ENCODE data around the gene OR2T27. TPM values are rescaled to one million over a fixed set of nuclear protein-coding genes. Genes with fewer than 3 reads are reported as not detected.
"Not testable (repeated sequence)": the region's sequence is repeated elsewhere in the genome, so short reads cannot be mapped to it uniquely, and the experiment has no call there.

Gene OR2T27
- polyA plus RNA-seq, 1 experiment = not detected

DNA sequence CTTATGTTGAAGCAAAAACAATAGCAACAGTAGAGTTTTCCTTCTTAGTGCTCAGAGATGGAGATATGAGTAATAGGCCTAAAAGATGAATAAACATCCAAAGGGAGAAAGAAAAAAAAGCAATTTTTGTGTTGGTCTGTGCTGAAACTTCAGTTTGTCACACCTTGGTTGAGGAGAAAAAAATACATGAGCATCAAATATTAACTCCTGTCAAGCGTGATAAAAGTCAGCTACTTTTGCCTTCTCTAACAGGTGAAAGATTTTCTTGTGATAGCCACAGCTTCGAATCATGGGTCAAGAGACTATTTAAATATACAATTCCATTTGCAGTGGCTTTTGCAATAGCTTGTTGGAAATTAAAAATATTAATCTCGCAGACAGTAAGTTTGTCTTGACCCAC is 14.4 kb downstream of the OR2T27 start:
- H3K27me3 ChIP-seq (ENCODE audit: control insufficient read depth, insufficient read depth, low read length); H3K4me3 ChIP-seq (ENCODE audit: low read depth, low read length); DNase-seq (ENCODE audit: low read depth); POLR2A ChIA-PET; H3K36me3 ChIP-seq (ENCODE audit: control insufficient read depth, insufficient read depth, low read length); CTCF ChIA-PET: not testable (repeated sequence)

DNA sequence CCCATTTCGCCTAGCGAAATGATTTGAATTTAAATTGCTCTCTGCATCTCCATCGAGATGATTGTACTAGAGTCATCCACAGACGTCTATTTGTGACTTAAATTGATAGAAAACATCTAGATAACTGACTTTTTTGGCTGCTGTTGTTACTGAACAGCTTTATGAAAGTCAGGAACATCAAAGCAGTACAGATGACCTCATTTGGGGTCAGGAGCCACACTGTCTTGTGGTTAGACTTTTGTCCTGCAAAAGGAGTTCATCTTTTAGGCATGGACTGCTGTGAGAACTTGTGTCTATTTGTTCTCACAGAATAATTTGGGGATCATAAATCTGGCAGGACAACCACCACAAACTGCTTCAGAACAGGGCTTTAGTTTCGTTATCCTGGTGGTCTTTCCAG is 15.7 kb downstream of the OR2T27 start:
- not testable (repeated sequence) for H3K27me3 ChIP-seq (ENCODE audit: control insufficient read depth, insufficient read depth, low read length)

GRCh38 chr1:248636612-248637011 is 18.7 kb downstream of the OR2T27 start:
- DNase-seq (ENCODE audit: low read depth); H3K4me3 ChIP-seq (ENCODE audit: low read depth, low read length); H3K36me3 ChIP-seq (ENCODE audit: control insufficient read depth, insufficient read depth, low read length); CTCF ChIA-PET; POLR2A ChIA-PET; H3K27me3 ChIP-seq (ENCODE audit: control insufficient read depth, insufficient read depth, low read length): not testable (repeated sequence)

More for the DNA sequence above, 15.7 kb downstream of the OR2T27 start:
- POLR2A ChIA-PET; DNase-seq (ENCODE audit: low read depth); H3K4me3 ChIP-seq (ENCODE audit: low read depth, low read length); CTCF ChIA-PET; H3K36me3 ChIP-seq (ENCODE audit: control insufficient read depth, insufficient read depth, low read length): not testable (repeated sequence)

GRCh38 chr1:248634991-248635390 is 20.3 kb downstream of the OR2T27 start, which contains the start of gene OR2T11:
TSS of gene OR2T11 (minus strand) at chr1:248635091. CDS start at chr1:248627128, 7,963 bp downstream.
- H3K36me3 ChIP-seq (ENCODE audit: control insufficient read depth, insufficient read depth, low read length); H3K4me3 ChIP-seq (ENCODE audit: low read depth, low read length); H3K27me3 ChIP-seq (ENCODE audit: control insufficient read depth, insufficient read depth, low read length); CTCF ChIA-PET; DNase-seq (ENCODE audit: low read depth); POLR2A ChIA-PET: not testable (repeated sequence)

- CTCF ChIA-PET = no interaction called here
- no peaks in the 10 kb centered on the region for H3K27me3 ChIP-seq (ENCODE audit: control insufficient read depth, insufficient read depth, low read length)
- TF ChIP-seq, protein P1, sequence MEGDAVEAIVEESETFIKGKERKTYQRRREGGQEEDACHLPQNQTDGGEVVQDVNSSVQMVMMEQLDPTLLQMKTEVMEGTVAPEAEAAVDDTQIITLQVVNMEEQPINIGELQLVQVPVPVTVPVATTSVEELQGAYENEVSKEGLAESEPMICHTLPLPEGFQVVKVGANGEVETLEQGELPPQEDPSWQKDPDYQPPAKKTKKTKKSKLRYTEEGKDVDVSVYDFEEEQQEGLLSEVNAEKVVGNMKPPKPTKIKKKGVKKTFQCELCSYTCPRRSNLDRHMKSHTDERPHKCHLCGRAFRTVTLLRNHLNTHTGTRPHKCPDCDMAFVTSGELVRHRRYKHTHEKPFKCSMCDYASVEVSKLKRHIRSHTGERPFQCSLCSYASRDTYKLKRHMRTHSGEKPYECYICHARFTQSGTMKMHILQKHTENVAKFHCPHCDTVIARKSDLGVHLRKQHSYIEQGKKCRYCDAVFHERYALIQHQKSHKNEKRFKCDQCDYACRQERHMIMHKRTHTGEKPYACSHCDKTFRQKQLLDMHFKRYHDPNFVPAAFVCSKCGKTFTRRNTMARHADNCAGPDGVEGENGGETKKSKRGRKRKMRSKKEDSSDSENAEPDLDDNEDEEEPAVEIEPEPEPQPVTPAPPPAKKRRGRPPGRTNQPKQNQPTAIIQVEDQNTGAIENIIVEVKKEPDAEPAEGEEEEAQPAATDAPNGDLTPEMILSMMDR (IDR thresholded peaks at IDR 0.05; ENCODE audit: insufficient read depth, low read depth, low read length) = no peak
- no peak for DNase-seq (ENCODE audit: low read depth)
- POLR2A ChIA-PET = no interaction called here
- H3K36me3 ChIP-seq (ENCODE audit: control insufficient read depth, insufficient read depth, low read length) = no peaks in the 10 kb centered on the region
- H3K4me3 ChIP-seq (ENCODE audit: low read depth, low read length) = no peak overlapping the region
Observed at GRCh38 chr1:248631354-248632008, 23.8 kb downstream of the OR2T27 start.

DNA sequence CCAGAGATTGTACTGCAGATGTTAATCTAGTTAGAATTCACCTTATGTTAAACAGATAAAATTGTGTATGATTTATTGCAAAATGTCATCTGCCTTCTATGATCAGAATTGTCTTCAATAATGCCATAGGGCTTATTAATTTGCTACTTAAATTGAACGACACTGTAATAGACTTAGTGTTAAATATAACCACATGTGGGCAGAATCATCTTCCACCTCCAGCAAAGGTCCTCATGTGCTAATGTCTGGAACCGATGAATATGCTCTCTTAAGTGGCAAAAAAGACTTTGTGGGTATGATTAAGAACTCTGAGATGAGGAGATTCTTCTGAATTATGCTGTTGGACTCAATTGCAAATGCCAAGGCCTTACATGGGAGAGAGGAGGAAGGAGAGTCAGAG is 24.8 kb downstream of the OR2T27 start:
- CTCF ChIA-PET = no interaction called here
- H3K4me3 ChIP-seq (ENCODE audit: low read depth, low read length) = no peak overlapping the region
- no peak for DNase-seq (ENCODE audit: low read depth)

GRCh38 chr1:248627971-248628844 is 27.1 kb downstream of the OR2T27 start:
- ChIA-PET CTCF (interaction anchor here (1.3 kb wide), 1 partner anchor 9 kb away, joined by 4 read pairs; no protein-coding TSS in a partner anchor), POLR2A (no interaction called here)
- Histone ChIP-seq H3K4me3 (ENCODE audit: low read depth, low read length) (no peak overlapping the region), H3K27me3 (ENCODE audit: control insufficient read depth, insufficient read depth, low read length) (no peaks in the 10 kb centered on the region), H3K36me3 (ENCODE audit: control insufficient read depth, insufficient read depth, low read length) (no peaks in the 10 kb centered on the region)
- no peak for DNase-seq (ENCODE audit: low read depth)
- TF ChIP-seq, protein P1 (IDR thresholded peaks at IDR 0.05; ENCODE audit: insufficient read depth, low read depth, low read length) = no peak

More for the DNA sequence above, 24.8 kb downstream of the OR2T27 start:
- Histone ChIP-seq H3K36me3 (ENCODE audit: control insufficient read depth, insufficient read depth, low read length) (no peaks in the 10 kb centered on the region), H3K27me3 (ENCODE audit: control insufficient read depth, insufficient read depth, low read length) (no peaks in the 10 kb centered on the region)
- TF ChIP-seq, protein P1 (IDR thresholded peaks at IDR 0.05; ENCODE audit: insufficient read depth, low read depth, low read length) = no peak
- POLR2A ChIA-PET = no interaction called here

Measured in BJ (cell line).